Left kidney (tissue), 2 donors: ENCODE measurements around the gene CTR9. TPM values are rescaled to one million over a fixed set of nuclear protein-coding genes. Genes with fewer than 3 reads are reported as not detected.

Experiments used
- DNase-seq: peaks from one replicate; pipeline ENCODE4 v3.0.0-alpha.2; 2013
- polyA plus RNA-seq: library from polyadenylated mRNA; unstranded; fragments of 120-200 nt; gene quantifications from one replicate; pipeline ENCODE4 v1.2.1, GENCODE V29; 2013; ENCODE audit not compliant: insufficient read length

CTR9 gene
- polyA plus RNA-seq, 1 donor = 69.5 TPM

- no peak for DNase-seq
Measured at GRCh38 chr11:10778217-10778970, 27.3 kb downstream of the CTR9 start.

GRCh38 chr11:10779086-10779485, 28.0 kb downstream of the CTR9 start:
- no peak for DNase-seq

DNA sequence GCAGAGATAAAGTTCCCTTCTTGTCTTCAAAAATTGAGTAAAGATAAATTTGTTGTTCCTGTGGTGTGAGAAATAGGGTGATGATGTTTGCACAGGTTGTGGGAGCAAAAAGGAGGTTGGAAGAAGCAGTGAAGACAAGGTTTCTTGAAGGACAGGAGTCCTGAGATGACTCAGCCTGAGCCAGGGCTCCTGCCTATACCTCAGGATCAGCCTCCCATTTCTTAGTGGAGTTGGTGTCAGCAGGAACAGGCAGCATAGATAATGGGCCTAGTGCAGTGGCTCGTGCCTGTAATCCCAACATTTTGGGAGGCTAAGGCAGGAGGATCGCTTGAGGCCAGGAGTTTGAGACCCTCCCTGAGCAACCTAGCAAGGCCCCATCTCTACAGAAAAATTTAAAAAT, 29.0 kb downstream of the CTR9 start:
- no peak for DNase-seq

GRCh38 chr11:10784232-10785145, 33.4 kb downstream of the CTR9 start:
- no peak for DNase-seq

GRCh38 chr11:10785146-10785474, 34.1 kb downstream of the CTR9 start:
- no peak for DNase-seq

- no peak for DNase-seq
Measured at GRCh38 chr11:10786451-10786850, 35.4 kb downstream of the CTR9 start.

DNA sequence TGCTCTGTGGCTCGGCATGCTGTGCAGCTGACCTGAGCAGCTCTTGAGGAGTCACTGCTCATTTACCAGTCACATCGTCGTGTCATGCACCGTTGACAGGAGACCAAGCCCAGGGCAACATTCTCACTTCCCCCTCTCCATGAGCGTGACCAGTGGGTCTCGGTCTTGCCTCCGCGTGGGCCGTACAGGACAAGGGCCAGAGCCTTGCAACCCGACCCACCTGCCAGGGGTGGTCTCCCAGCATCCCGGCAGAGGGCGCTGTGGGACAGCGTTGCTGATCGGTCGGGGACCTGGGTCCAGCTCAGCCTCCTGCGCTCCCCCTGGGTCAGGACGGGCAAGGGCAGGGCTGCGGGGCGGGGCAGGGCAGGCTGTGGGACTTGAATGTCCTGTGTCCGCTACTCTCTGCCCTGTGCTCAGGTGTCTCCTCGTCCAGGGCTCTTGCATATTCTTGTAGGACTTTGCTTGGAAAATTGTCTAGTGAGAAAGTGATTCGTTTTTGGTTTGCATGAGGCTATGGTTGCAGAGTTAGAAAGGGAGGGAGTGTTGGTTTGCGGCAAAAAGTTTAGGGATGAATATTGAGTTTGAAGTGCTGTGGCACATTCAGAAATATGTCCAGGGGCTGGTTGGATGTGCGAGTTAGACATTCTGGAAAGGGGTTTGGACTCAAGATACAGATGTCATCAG, 41.5 kb downstream of the CTR9 start:
- peak; percentile 74 for DNase-seq

GRCh38 chr11:10793470-10794255, 42.6 kb downstream of the CTR9 start:
- DNase-seq = no peak

GRCh38 chr11:10796191-10796590, 45.1 kb downstream of the CTR9 start:
- no peak for DNase-seq

DNA sequence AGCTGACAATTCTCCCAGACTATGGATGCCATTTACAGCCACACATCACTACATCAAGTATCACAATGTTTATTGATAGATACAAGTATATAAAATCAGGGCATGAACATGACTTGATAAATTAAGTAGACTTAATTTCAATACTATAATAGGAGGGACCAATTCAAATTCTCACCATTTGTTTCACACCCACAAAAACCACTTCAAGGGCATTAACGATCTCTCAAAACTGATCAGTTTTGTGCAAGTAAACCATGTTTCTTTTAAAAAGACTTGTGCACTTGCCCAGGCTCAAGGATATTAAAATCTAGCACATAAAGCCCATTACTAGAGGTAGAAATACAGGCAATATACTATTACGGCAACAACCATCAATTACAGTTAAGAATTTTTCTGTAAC, 46.0 kb downstream of the CTR9 start:
- no peak for DNase-seq

- DNase-seq = no peak
Measured at GRCh38 chr11:10797531-10797930, 46.5 kb downstream of the CTR9 start.

DNA sequence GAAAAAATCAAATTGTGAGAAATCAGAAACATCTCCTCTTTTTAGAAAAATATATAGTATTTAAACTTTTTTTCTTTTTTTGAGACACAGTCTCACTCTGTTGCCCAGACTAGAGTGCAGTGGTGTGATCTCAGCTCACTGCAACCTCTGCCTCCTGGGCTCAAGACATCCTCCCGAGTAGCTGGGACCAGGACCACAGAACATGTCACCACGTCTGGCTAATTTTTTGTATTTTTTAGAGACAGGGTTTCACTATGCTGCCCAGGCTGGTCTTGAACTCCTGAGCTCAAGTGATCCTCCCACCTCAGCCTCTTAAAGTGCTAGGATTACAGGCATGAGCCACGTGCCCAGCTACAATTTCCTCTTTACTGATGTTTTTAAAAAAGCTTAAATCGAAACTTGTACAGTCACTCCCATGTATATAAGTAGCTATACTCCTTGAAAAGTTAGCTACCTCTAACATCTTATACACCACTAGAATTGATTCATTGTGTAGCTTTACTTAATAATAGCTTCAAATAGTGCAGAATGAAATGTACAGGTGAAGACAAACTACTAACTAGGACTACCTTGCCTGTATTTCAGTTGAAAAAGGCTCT, 47.4 kb downstream of the CTR9 start:
- no peak for DNase-seq

DNA sequence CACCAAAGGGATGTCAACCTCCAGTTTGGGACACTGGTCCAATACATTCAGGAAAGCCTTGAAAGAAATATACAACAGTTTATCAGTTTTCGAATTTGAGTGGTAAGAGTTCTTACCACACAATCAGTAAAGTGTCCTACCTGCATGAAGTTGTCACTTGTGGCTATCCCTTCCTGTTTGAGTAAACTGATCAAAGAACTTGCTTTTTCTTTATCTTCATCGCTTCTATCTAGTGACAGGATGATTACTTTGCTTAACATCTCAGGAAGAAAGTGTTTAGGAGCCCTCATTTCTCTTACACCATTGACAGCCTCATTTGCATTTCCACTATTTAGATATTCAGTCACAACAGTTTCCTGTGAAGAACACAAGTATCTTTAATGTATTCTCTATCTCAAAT, 49.2 kb downstream of the CTR9 start:
- DNase-seq = no peak

GRCh38 chr11:10803676-10804075, 52.6 kb downstream of the CTR9 start:
- DNase-seq = no peak

- DNase-seq = no peak
Measured at GRCh38 chr11:10805741-10806140, 54.7 kb downstream of the CTR9 start.

DNA sequence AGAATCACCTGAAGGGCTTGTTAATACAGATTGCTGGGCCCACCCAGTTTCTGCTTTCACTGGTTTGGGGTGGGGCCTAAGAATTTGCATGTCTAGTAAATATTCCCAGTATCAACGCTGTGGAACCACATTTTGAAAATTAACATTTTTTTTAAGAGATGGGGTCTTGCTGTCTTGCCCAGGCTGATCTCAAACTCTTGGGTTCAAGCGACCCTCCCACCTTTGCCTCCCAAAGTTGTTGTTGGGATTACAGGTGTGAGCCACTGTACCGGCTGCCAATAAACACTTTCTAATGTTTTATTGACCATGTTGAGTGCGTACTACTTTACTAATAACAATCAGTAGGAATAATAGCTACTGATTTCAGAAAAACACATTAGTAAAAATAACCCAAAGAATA, 55.2 kb downstream of the CTR9 start:
- no peak for DNase-seq

DNA sequence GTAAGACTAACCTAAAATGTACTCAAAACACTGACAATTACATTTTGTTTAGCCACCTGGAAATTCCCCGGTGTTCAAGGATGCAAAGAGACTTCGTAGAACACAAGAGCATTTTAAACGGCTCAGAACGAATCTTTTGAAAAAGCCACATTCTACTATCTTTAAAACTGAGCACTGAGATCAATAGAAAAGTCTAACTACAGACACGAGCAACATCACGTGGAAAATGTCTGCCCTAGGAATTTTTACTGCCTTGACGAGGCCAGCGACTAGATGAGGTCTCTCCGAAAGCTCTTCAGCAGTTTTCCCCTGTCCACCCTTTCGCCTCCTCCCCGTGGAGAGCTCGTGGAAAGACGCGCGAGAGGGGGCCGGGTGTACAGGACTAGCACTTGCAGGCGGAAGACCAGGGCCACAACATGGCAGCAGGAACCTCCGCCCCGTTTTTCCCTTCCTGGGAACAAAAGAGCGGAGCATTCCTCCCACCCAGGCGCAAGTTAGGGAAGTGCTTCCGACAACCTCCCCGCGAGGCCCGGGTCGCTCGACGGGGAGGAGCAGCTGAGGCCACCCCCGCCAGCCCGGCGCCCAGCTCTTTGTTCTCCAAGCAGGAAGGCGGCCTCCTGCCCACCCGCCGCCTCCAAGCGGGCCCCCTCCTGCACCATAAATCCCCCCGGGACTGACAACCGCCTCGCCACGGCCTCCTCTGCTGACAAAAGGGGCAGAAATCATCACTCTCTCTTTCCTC, 56.6 kb downstream of the CTR9 start:
- peak; percentile 46 for DNase-seq

DNA sequence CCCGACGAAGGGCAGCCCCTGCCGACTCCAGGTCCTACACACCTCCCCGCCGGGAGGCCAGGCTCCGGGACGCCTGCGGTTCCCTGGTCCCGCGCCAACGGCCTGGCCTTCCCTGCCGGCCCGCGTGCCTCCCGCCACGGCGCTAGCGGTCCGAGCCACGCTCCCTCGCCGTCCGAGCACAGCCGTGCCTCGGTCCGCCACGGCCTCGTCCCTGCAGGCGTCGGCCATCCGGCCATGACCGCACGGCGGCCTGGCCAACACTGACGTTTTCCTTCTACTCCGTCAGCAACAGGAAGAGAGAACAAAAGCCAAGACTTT, 57.1 kb downstream of the CTR9 start:
- DNase-seq = no peak

DNA sequence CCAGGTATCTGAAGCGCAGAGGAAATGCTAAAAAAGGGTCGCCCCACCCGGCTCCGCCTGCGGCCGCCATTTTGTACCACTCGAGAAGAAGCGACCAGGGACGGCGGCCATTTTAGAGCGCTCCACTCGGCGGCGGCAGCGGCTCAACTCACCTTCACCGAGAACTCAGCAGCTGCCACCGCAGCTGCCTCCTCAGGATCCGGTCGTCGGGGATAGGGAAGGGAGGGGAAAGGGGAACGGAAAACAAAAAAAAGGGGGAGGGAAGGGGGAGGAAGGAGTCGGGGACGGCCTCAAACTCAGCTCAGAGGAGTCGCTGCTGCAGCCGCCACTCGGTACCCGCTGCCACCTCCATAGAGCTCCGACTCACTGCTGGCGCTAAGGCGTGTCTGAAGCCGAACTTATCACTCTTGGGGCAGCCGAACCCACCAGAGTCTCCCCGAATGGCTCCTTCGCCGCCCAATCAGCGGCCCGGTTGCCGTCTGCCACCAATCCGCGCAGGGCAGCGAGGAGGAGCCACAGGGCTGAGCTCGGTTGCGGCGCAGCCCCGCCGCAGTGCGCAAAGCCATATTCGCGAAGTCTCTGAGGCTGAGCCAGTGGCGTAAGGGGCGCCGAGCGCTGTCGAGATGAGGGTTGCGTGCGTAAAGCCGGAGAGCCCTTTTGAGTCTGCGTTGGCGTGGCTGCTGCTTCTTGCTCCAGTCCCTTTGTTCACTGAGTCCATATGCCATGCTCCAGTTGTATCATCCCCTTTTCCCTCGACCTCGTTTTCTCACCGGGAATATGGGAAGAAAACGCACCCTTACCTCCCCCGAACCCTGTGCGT, 57.7 kb downstream of the CTR9 start, which contains the start of gene EIF4G2:
EIF4G2 (minus strand) TSS at position 374 of the 820 bp plus-strand sequence.
- peak; percentile 98 for DNase-seq
